Activated CD4-positive, alpha-beta T cell treated with anti-CD3 and anti-CD28 coated beads, Interleukin-2, amount 50 U/mL, for 4 hours (primary cell): ENCODE data around the gene MESP2.
A peak's percentile ranks its signal among the peaks of the same experiment; 100 is the strongest.

Source experiments
- DNase-seq, 2 experiments: peaks; one replicate each; pipeline ENCODE4 v3.0.0-alpha.2; 2020

Gene MESP2, protein sequence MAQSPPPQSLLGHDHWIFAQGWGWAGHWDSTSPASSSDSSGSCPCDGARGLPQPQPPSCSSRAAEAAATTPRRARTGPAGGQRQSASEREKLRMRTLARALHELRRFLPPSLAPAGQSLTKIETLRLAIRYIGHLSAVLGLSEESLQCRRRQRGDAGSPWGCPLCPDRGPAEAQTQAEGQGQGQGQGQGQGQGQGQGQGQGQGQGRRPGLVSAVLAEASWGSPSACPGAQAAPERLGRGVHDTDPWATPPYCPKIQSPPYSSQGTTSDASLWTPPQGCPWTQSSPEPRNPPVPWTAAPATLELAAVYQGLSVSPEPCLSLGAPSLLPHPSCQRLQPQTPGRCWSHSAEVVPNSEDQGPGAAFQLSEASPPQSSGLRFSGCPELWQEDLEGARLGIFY

DNA sequence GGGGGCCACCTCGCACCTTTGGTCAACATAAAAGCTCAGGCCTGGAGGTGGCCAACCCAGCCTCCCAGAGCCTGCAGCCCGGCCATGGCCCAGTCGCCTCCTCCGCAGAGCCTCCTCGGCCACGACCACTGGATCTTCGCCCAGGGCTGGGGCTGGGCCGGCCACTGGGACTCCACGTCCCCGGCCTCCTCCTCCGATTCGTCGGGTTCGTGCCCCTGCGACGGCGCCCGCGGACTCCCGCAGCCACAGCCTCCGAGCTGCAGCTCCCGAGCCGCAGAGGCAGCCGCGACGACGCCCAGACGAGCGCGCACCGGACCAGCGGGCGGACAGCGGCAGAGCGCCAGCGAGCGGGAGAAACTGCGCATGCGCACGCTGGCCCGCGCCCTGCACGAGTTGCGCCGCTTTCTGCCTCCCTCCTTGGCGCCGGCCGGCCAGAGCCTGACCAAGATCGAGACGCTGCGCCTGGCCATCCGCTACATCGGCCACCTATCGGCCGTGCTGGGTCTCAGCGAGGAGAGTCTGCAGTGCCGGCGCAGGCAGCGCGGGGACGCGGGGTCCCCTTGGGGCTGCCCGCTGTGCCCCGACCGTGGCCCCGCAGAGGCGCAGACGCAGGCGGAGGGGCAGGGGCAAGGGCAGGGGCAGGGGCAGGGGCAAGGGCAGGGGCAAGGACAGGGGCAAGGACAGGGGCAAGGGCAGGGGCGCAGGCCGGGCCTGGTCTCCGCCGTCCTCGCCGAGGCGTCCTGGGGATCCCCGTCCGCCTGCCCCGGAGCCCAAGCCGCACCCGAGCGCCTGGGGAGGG is at the start of gene MESP2:
MESP2 (plus strand) TSS at position 59 of the 799 bp plus-strand sequence; CDS start at position 85, 26 bp downstream.
- peak; percentile 15 to 18 for DNase-seq

GRCh38 chr15:89728254-89728653 is 47.9 kb upstream of the MESP2 start:
- DNase-seq: no peak

GRCh38 chr15:89731275-89731674 is 44.9 kb upstream of the MESP2 start:
- DNase-seq: no peak

- no peak for DNase-seq
These were observed 43.5 kb upstream of the MESP2 start for GRCh38 chr15:89732451-89733172.

GRCh38 chr15:89735773-89736172 is 40.4 kb upstream of the MESP2 start:
- no peak for DNase-seq

DNA sequence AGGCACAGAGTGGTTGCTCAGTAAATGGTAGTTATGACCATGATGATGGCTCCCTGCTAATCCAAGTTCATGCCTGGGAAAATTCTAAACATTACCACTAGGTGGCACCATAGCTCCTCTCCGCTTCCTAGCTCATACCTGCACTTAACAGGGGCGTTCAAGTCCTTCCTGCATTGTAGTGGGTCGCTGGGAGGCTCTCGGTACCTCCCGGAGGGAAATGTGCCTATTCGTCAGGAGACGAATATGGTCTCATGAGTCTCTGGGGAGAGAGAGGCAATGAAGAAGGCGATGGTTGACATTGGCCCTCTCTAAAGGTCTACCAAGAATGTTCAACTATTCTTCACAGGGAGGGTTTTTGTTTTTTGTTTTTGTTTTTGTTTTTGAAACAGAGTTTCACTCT is 36.0 kb upstream of the MESP2 start:
- peak; percentile 29 to 38 for DNase-seq

DNA sequence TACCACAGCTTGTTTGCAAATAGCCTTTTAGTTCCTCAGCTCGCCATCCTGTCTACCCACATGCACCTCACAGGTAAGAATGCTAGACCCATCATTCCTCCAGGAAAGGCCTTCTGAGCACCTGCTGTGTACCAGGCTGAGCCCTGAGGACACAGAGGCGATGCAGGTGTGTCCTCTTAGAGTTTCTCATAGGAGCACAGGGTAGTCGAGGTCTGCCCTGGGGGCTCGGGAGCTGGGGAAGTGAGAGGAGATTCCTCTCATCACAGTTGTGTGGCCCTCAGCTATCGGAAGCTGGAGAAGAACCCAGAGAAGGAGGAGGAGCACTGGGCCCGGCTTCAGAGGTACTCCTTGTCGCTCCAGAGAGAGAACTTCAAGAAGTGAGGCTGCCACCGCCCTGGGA is 33.1 kb upstream of the MESP2 start:
- no peak for DNase-seq

DNA sequence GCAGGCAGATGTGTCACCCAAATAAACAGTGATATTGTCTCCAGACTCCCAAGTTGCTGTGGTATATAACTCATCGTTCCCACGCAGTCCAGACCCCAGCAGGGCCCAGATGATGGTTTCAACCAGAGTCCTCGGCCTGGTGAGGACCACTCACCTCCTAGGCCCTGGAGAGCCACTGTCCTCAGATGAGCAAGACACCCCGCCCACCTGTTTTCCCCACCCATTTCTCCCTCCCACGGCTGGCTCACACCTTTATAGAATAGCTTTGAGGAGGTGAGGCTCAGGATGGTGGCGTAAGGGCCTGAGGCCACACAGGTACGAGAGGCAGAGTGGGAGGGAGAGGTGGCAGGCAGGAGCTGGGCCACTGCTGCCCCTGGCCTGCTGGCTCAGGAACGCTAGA is 32.5 kb upstream of the MESP2 start:
- DNase-seq: no peak

GRCh38 chr15:89745131-89745530 is 31.0 kb upstream of the MESP2 start:
- DNase-seq: no peak

DNA sequence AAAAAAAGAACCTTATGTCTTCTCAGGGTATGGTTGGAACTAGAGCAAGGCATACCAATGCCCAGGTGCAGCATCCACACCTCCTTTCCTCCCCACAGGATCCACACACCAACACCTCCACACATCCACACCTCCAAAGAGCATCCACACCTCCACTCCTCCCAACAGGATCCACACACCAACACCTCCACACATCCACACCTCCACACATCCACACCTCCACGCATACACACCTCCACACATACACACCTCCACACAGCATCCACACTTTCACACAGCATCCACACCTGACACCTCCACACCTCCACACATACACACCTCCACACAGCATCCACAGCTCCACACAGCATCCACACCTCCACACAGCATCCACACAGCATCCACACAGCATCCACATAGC is 30.4 kb upstream of the MESP2 start:
- DNase-seq: no peak

GRCh38 chr15:89746386-89746780 is 29.7 kb upstream of the MESP2 start:
- DNase-seq: no peak

- no peak for DNase-seq
These were observed 28.1 kb upstream of the MESP2 start for GRCh38 chr15:89747708-89748682.

DNA sequence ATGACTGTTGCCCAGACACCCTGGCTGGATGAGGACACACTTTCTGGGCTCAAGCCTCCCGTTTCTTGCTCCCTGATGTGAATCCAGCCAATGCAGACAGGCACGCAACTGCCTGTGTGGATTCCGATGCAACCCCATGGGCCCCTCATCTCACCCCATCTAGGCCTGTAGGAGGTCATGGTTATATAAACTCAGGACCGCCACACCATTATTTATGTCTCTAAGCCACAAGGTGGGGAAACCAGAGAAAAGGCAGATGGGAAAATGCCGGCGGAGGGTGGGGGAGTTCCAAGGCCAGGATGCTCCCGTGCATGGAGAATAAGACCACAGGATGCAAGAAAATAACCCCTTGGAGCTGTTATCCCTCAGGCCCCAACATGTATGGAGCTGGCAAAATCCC is 27.1 kb upstream of the MESP2 start:
- no peak for DNase-seq

DNA sequence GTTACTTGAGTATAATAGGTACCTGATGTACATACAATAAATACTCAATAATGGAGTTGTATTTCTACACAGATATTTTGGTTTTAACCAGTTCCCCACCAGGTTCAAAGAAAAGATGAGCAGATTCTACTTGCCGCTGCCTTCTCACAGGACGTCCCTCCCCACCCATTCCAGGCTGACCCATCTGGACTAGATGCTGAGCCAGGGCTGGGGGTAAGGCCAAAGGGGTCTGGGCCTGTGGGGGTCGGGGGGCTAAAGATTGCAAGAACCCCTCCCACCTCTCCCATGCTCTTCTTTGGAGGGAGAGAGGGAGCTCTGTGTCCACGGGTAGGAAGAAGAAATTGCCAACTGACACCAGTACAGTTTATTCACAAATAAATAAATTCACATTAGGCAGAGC is 26.6 kb upstream of the MESP2 start:
- no peak for DNase-seq

DNA sequence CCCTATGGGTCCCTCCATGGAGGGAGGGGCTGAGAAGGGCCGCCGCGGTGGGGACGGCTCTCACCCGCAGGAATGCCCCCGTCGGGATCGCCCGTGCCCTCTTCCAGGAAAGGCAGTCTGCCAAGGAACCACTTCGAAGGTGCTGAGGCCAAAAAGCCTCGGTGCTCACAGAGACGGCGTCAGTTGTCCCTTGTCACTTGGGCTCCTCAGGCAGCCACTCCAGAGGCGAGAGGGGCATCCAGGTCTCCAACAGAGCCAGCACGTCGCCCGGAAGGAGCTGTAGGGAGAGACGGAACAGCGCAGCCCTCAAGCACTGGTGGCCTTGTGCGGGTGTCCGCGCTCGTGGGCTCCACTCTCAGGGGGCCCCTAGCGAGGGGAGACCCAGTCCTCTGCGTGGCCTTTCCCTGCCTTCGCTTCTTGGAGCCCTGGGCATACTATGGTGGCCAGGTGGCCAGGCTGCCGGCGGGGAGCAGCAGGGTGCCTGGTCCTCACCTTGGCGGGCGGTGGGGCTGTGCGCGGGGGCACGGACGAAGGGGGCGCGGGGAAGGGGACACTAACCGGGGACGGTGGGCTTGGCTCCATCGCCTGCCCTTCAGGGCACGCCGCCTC is 26.1 kb upstream of the MESP2 start:
- DNase-seq: no peak

DNA sequence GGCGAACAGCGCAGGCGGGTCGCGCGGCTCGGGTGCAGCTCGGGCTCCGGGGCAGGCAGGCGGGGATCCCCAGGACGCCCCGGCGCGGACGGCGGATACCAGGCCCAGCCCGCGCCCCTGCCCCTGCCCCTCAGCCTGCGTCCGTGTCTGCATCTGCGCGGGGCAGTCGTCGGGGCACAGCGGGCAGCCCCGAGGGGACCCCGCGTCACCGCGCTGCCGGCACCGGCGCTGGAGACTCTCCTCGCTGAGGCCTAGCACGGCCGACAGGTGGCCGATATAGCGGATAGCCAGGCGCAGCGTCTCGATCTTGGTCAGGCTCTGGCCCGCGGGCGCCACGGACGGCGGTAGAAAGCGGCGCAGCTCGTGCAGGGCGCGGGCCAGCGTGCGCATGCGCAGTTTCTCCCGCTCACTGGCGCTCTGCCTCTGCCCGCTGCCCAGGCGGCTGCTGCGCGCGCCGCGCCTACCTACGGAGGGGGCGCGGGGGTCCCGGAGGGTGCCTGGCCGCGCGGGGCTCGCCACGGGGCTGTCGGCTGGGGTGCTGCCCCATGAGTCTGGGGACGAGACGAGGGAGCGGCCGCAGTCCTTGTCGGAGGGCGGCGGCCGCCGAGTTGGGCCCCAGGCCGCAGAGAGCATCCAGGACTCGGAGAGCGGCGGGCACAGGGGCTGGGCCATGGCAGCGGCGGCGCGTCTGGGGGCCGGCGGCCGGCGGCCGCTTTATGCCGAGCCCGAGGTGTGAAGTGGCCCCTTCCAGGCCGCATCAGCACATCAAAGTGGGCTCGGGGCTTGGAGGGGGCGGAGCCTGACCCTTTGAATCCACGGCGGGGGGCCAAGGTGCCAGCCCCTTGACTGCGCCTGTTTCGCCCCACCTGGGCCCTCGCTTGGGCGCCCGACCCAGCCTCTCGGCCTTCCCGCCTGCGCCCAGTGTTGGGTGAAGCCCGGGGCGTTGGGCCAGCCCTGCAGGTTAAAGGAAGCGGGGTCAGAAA is 25.3 kb upstream of the MESP2 start, which contains the start of gene MESP1:
MESP1 (minus strand) TSS at position 690 of the 983 bp plus-strand sequence; CDS start at position 672, 18 bp downstream.
- peak; percentile 75 to 78 for DNase-seq

- no peak for DNase-seq
These were observed 24.4 kb upstream of the MESP2 start for GRCh38 chr15:89751748-89752147.

GRCh38 chr15:89753855-89754254 is 22.3 kb upstream of the MESP2 start:
- DNase-seq: no peak

- no peak for DNase-seq
These were observed 21.6 kb upstream of the MESP2 start for GRCh38 chr15:89754361-89755154.
